ENCODE data around the gene PDZK1IP1.
"Not testable (repeated sequence)": the region's sequence is repeated elsewhere in the genome, so short reads cannot be mapped to it uniquely, and the experiment has no call there.

Gene PDZK1IP1

DNA sequence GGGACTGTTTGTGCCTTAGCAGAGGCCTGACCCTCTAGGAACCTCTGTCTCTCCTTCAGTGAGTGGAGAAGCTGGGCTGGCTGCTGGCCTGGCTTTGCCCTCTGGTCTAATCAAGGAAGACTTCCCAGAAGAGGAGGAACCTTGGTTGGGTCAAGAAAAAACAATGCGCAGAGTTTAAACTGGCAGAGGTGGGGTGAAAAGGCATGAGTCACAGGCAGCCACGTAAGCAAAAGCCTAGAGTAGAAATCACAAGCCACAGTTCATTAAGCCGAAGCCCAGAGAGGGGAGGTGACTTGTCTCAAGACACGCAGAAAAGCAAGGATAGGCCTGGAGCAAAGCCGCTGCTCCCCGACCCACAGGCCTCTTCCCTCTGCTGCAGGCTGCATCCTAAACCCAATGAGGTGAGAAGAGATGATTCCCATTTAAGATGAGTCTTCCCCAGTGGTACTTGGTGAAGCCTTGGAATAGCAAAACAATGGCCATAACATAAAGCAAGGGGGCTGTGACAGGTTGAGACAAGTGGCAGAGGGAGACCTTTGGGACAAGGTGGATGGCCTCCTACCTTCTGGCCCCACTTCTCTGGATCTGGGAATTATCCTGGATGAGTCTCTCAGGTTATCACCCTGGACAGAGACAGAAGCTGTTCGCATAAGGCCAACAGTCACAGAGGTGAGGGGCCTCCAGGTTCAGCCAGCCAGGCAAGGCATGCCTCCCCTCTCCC is 7.7 kb downstream of the PDZK1IP1 start:
- in situ Hi-C loops (cut with MboI; ENCODE audit: low sequenced_read_pairs), result no loop called here

DNA sequence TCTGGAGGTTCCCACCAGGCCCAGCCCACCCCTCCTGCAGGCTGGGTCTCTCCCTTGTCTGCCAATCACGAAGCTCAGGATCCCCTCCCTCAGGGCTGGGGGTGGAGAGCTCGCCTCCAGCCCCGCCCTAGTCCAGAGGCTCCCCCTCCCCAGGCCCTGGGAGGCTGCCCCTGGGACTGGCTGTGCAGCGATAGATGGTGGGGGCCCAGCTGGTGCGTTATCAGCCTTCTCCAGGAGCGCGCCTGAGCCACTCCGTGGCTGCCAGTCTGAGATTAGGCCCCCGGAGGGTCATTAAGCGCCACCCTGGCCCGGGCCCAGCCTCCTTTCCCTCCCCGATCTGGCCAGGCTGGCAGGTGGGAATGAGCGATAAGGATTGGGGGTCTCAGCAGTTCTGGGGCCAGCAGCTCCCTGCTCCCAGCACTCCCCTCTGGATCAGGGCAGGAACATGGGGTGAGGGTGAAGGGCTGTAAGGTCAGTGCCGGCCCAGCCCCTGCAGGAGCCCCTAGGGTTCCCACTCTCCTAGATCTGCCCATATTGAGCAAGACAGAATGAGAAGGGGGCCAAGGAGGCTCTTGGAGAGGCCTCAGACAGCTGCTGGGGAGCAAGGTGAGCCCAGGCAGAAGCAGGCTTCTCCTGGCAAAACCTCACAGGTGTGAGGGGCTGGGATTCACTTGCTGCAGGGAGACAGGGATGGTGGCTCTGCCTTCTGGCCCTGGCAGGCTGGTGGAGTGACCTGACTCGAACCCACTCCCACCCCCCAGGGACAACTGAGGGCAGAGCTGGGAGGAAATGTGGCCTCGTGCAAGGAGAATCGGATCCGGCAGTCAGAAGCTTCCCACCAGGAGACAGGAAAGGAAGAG is 8.5 kb downstream of the PDZK1IP1 start:
- in situ Hi-C loops (cut with MboI; ENCODE audit: low sequenced_read_pairs), result no loop called here

DNA sequence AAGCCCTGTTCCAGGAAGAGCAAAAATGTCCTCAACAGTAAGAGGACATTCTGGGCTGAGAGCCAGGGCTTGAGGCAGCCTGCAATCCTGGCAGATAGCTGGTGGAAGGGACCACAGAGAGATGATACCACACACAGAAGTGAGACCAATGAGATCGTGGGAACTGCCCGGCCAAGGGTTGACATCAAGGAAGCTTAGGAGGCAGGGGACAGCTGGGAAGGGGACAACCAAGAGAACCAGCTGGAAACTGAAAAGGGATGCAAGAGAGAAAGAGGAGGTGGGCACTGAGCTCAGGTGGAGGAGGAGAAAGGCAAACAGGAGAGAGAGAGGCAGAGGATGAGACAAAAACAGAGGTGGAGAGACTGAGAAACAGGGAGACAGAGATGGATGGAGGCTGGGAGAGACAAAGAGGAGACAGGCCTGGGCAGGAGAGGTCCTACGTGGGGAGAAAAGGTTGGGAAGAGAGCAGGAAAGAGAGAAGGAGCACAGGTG is 9.2 kb downstream of the PDZK1IP1 start:
- in situ Hi-C loops (cut with MboI; ENCODE audit: low sequenced_read_pairs), result no loop called here

DNA sequence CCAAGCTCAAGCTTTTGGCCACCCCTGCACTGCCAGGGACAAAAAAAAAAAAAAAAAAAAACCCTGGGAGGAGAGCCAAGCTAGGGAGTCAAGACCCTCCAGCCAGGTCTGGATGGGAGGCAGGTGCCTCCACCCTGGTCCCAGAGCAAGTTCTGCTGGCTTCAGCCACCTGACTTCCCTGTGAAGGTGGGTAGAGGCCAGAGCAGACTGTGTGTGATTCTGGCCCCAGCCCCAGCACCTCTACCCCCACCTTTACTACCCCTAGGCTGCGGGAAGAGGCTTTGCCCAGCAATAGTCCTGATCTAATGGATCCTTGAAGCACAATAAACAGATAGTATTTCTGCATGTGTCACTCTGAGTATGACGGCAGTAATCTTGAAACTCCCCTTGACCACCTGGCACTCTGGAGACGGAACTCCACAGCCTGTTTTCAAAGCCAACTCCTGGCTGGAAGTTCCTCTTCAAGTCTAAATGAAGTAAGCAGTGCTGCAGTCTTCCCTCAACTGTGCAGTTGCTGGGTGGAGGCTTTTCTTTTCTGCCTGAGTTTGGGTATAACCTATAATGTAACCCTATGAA is 9.8 kb downstream of the PDZK1IP1 start:
- in situ Hi-C loops (cut with MboI; ENCODE audit: low sequenced_read_pairs), result no loop called here

DNA sequence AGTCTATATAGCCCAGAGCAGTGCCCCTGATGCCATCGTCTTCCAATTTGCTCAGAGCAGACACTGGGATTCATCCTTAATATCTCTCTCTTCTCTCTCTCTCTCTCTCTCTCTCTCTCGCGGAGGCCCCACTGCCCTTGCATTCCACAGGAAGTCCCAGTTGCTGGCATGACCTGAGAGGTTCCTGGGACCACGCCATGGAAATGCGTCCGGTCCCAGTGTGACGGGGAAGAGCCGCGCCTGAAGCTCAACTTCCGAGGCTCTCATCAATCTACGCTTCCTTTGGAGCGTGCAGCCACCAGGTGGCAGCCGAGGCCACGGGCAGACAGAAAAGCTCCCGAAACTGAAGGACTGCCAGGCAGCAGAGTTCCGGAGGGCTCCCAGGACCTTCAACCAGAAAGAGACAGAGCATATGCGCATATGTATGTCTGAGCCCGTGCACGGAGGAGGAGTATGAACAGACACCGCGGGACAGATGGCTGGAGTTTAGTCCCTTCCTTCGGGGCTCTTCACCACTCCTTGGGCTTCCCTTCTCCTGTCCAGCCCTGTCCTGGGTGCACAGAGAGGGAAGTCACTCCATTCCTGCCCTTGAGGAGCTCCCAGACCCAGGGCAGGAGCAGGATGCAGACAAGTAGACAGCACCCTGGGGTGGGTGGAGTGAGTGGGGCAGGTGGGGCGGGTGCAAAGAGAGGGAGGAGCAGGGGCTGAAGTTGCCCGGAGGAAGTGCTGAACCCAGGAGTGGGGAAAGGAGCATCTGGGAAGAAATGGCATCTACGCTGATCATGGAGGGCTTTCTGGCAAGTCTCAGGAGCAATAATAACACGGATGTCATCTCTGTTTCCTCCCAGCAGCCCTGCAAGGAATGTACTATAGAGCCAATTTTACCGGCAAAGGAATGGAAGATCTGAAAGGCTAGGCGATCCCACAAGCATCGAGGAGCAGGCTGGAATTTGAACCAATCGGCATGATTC is 10.5 kb downstream of the PDZK1IP1 start:
- in situ Hi-C loops (cut with MboI; ENCODE audit: low sequenced_read_pairs), result no loop called here

DNA sequence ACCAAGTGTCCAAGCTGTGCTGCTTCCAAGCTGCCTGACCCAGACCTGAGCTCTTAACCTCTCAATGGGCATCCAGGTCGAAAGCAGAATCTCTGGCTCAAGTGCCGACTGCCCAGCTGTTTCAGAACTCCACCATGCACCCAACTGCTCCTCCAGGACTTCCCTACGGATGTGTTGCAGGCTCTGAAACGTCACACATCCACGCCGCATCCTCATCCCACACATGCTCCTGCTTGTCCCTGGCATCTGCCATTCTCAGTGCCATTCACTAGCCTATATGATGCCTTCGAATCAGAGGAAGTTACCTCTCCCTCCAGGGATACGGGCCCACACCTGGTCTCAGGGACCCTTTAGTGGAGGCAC is 11.2 kb downstream of the PDZK1IP1 start:
- in situ Hi-C loops (cut with MboI; ENCODE audit: low sequenced_read_pairs), result no loop called here

DNA sequence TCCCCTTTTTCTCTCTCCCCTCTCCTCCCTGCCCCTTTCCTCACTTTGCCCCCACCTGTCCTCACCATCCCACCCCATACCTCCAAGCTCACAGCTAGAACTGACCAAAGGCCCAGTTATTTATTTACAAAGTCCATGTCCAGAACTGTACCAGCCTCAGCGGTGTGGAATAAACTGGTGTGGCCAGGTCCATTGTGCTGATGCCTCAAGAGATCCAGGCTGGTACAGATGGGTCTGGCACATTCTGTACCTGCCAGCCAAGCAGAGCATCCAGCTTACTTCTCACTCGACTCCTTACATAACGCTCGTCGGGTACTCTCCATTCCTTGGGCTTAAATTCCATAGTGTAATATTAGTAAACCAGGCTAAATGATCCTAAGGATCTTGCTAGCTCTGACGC is 11.8 kb downstream of the PDZK1IP1 start:
- in situ Hi-C loops (cut with MboI; ENCODE audit: low sequenced_read_pairs), result no loop called here

DNA sequence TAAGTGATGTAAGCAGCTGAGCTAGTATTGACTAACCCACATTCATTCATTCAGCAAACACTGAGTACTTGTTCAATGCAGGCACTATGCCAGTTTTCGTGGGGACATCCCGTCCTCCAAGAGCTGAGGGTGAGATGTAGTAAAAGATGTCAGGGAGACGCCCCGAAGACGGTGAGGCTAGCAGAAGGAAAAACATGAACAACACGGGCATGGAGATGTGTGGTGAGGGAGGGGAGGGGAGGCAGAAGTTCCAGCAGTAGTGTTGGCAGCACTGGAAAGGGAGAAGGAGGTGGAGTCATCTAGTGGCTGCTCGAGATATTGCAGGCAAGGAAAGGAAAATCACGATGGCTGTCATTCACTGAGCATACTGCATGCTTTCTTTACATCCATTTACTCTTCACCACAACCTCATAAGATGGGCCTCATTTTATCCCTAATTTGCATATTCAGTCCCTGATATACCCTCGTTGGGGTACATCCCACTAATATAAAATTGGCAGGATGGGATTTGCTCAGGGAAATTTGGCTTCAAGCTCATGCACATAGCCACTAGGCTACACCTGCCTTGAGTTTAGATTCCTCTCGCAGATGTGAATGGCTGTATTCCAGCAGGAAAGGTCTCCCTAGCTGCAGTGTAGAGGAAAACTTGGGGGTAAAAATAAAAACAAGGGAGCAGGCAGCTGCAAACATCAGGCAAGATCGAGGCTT is 14.5 kb downstream of the PDZK1IP1 start:
- in situ Hi-C loops (cut with MboI; ENCODE audit: low sequenced_read_pairs), result no loop called here

DNA sequence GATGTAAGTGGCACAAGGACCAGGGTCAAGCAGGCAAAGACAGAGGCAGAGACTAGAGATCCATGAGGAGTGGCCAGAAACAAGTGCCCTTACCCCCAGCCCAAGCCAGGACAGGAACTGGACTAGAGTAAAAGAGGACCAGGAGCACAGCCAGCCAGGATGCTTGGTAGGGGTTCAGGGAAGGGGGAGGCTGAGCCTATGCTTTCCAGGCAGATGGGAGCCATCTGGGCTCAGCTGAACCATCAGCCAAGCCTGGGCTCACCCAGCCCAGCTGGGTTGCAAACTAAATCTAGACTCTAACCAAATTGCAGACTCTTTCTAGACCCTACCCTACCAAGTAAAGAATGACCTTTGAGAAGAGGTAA is 15.2 kb downstream of the PDZK1IP1 start:
- in situ Hi-C loops (cut with MboI; ENCODE audit: low sequenced_read_pairs), result no loop called here

DNA sequence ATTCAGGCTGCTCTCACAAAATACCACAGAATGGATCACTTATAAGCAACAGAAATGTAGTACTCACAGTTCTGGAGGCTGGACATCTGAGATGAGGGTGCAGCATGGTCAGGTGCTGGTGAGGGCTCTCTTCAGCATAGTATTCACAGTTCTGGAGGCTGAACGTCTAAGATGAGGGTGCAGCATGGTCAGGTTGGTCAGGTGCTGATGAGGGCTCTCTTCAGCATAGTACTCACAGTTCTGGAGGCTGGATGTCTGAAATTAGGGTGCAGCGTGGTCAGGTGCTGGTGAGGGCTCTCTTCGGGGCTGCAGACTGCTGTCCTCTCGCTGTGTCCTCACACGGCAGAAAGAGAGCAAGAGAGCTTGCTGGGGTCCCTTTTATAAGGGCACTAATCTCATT is 17.1 kb downstream of the PDZK1IP1 start:
- in situ Hi-C loops (cut with MboI; ENCODE audit: low sequenced_read_pairs), result no loop called here

DNA sequence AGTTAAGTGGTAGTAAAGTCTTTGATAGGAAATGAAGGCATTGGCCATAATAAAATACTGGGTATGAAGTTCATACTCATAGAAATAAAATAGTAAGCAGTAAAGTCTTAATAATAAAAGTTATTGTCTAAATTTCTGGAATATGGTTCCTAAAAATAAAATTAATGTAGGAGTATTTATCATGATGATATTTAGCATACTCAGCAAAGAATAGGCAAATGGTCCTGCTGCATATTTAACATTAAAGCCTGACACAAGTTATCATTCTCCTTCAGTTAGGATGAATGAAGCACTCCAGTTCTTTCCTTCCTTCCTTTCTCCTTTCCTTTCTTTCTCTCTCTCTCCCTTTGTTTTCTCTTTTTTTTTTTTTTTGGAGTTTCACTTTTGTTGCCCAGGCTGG is 25.3 kb downstream of the PDZK1IP1 start:
- in situ Hi-C loops (cut with MboI; ENCODE audit: low sequenced_read_pairs), result no loop called here

DNA sequence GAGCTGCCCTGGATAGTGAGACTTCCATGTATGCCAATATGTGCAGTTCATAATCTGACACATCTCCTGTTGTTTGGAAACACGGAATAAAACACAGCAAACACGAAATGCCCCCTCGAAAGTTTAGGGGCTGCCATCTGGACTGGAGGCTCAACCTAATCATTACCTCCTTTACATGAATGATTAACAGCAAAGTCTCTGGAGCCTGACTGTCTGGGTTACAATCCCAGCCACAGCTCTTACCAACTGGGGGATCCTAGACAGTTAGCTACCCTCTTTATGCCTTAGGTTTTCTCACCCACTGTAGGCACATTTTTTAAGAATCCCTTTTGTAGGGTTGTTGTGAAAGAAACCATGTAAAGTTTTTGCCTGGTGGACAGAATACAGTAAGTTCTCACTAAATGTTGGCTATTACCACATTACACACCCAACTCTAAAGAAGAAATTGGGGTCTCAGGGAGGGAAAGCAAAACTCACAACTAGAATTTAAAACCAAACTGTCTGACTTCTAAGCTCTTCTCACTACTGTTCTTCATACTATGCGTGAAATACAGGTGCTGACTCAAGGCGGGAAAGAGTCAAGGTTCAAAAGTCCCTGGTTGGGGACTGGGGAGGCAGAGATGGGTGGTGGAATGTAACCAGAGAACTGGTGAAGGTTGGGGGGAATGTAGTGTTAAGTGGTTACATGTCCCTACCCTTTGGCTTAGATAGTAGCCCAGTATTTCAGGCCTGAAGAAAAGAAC is 28.4 kb downstream of the PDZK1IP1 start:
- in situ Hi-C loops (cut with MboI; ENCODE audit: low sequenced_read_pairs), result no loop called here

DNA sequence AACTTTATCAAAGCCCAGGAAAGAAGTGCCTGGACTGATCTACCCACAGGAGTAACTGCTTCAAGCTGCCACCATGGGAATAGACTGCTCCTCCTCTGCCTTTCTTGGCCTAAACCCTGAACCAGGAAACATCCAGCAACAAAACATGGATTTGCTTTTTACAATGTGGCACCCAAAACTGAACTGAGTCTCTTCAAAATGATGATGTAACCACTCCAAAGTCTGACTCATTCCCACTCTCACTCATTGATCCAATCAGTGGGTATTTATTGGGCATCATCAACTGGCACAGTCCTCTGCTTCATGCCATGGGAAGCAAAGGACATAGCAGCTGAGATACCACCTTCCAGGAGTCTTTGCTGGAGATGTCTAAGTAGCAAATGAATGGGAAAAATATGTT is 29.1 kb downstream of the PDZK1IP1 start:
- in situ Hi-C loops (cut with MboI; ENCODE audit: low sequenced_read_pairs), result no loop called here

DNA sequence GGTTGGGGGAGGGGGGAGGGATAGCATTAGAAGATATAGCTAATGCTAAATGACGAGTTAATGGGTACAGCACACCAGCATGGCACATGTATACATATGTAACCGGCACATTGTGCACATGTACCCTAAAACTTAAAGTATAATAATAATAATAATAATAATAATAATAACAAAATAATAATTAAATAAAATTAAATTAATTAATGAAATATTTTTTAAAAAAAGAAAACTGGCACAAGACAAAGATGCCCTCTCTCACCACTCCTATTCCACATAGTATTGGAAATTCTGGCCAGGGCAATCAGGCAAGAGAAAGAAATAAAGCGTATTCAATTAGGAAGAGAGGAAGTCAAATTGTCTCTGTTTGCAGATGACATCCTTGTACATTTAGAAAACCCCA is 31.9 kb downstream of the PDZK1IP1 start:
- in situ Hi-C loops (cut with MboI; ENCODE audit: low sequenced_read_pairs), result not testable (repeated sequence)

DNA sequence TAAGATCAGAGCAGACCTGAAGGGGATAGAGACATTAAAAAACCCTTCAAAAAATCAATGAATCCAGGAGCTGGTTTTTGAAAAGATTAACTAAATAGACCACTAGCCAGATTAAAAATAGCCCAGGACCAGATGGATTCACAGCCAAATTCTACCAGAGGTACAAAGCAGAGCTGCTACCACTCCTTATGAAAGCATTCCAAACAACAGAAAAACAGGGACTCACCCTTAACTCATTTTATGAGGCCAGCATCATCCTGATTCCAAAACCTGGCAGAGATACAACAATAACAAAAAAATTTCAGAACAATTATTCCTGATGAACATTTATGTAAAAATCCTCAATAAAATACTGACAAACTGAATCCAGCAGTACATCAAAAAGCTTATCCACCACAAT is 33.4 kb downstream of the PDZK1IP1 start:
- in situ Hi-C loops (cut with MboI; ENCODE audit: low sequenced_read_pairs), result not testable (repeated sequence)

DNA sequence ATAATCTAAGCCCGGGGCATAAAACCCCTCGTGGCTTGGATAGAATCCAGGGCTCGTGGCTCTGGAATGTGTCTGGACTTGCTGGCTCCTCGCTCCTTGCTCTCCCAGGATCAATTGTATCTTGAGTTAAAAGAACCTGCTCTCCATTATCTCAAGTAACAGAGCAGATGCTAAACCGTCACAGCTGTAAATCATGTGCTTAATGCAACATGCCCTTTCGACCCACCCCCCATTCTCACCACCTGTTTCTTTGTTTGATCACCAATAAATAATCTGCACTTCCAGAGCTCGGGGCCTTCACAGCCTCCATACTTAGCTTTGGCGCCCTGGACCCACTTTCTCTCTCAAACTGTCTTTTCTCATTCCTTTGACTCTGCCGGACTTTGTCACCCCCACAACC is 40.7 kb downstream of the PDZK1IP1 start:
- in situ Hi-C loops (cut with MboI; ENCODE audit: low sequenced_read_pairs), result not testable (repeated sequence)

DNA sequence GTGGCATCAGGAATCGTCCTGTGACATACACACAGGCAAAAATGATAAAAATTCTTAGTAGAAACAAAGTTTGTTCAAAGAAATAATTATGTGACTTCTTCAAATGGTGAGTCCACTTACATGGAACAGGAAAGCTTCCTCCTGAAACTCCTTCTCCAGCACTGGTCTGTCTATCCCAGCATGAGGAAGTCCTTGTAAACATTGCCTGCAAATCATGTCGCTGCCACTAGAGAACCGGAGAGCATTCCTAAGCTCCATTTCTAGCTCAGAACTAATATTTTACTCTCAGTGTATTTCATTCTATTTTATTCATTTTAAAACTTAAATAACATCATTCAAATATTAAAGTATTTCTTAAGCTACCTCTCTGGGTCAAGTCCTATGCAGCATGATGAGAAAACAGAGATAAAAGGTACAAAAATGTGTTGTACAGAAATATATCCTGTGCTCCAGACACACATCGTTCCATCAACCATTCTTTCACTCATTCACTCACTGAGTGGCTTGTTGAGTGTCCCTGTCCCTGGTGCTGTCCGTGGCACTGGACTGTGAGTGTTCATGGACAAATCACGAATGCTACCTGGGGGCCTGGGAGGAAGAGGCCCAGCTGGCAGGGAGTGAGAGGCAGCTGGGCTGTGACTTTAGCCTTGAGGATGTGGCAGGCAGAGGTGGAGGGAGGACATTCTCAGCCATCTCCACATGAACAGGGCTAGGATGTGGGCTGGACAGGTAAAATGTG is 42.6 kb downstream of the PDZK1IP1 start:
- in situ Hi-C loops (cut with MboI; ENCODE audit: low sequenced_read_pairs), result no loop called here

DNA sequence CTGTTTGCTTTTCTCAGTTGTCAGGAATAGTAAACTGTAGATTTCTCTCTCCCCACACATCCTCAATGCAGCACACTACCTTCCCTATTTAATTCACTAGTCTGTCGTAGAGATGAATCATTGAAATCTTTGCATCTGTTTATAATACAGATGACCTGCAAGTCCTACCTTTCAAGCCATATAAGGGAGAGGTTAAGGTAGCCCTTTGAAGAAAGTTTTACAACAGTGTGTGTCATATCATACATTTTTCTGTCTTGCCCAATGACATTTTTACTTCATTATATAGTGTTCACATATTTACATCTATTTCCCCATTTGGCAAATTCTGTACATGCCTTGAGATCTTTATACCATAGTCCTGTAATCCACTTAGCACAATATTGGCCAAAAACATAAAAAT is 43.3 kb downstream of the PDZK1IP1 start:
- in situ Hi-C loops (cut with MboI; ENCODE audit: low sequenced_read_pairs), result not testable (repeated sequence)

DNA sequence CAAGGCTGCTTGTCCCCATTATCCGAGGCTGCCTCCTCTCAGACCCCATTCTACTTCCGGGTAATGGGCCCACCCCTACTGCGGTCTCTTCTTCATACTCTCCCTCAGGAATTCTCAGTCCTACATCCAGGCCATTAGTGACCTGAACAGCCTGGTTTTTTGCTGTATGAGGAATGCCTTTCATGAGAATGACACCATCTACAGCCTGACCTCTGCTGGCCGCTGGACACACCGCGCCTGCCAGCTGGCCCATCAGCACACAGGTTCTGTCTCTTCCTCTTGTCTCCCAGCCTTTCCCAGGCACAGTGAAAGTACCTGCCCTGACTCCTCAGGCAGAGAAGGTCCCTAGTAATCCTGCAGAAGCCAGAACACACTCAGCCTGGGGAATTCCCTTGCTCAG is 46.2 kb downstream of the PDZK1IP1 start:
- in situ Hi-C loops (cut with MboI; ENCODE audit: low sequenced_read_pairs), result not testable (repeated sequence)
